CD4-positive, alpha-beta T cell (primary cell): ENCODE data around the gene TOP2B. TPM values are rescaled to one million over a fixed set of nuclear protein-coding genes. Genes with fewer than 3 reads are reported as not detected.
A peak's percentile ranks its signal among the peaks of the same experiment; 100 is the strongest.

Experiments used
- ATAC-seq: fragments of 200-7000 bp; cut with Tn5 transposase; one replicate; pipeline ENCODE4 v1.10.0; 2022; ENCODE audit warnings: mild to moderate bottlenecking; ENCODE audit not compliant: poor library complexity
- CTCF ChIA-PET: fragments of 350-600 bp; sonication (Branson Sonifier 250); formaldehyde crosslinking; loops from one replicate; lab custom pipeline; 2021; ENCODE audit warnings: antibody characterized with exemption, inconsistent platforms; lab: Charles Lee
- POLR2A ChIA-PET: fragments of 350-600 bp; sonication (Branson Sonifier 250); formaldehyde crosslinking; loops from one replicate; lab custom pipeline; 2021; ENCODE audit warnings: antibody characterized with exemption, inconsistent platforms; lab: Charles Lee
- DNase-seq, 14 experiments: peaks; one replicate each; pipeline ENCODE4 v3.0.0-alpha.2; 2013 to 2020; ENCODE audit warnings: mixed read lengths in 2 of 14
- H3K27ac ChIP-seq, 2 donors: one replicate each; pipeline versions ENCODE4 v1.5.1 to v1.7.0; 2013; ENCODE audit warnings: low read length in 2 of 2, low read depth in 1 of 2, mild to moderate bottlenecking in 1 of 2
- H3K27me3 ChIP-seq, 2 experiments: 1 replicate in 1 of 2; 2 replicates in 1 of 2; pipeline versions ENCODE4 v1.6.1 to v1.7.0; 2013; ENCODE audit warnings: low read length in 2 of 2, control low read depth in 1 of 2, mild to moderate bottlenecking in 1 of 2, moderate library complexity in 1 of 2; ENCODE audit not compliant: insufficient read depth in 2 of 2, control insufficient read depth in 1 of 2
- H3K36me3 ChIP-seq: one replicate; pipeline ENCODE4 v1.6.1; 2013; ENCODE audit warnings: low read length, control low read depth; ENCODE audit not compliant: insufficient read depth
- H3K4me1 ChIP-seq: one replicate; pipeline ENCODE4 v1.6.1; 2013; ENCODE audit warnings: low read length, control low read depth; ENCODE audit not compliant: insufficient read depth
- H3K4me3 ChIP-seq: one replicate; pipeline ENCODE4 v1.5.1; 2013; ENCODE audit warnings: mild to moderate bottlenecking, low read length, moderate library complexity
- H3K9me3 ChIP-seq, 2 experiments: 1 replicate in 1 of 2; 2 replicates in 1 of 2; pipeline versions ENCODE4 v1.6.1 to v1.7.0; 2013; ENCODE audit warnings: low read length in 2 of 2, mild to moderate bottlenecking in 2 of 2, control low read depth in 1 of 2, moderate library complexity in 1 of 2; ENCODE audit not compliant: control insufficient read depth in 1 of 2, insufficient read depth in 1 of 2
- H3K27ac Mint-ChIP-seq: one replicate; pipeline ENCODE4 v1.8.0; 2020; ENCODE audit warnings: mixed read lengths
- H3K27me3 Mint-ChIP-seq: one replicate; pipeline ENCODE4 v1.8.0; 2021; ENCODE audit warnings: mixed read lengths
- H3K36me3 Mint-ChIP-seq: one replicate; pipeline ENCODE4 v1.8.0; 2021; ENCODE audit warnings: low read depth, mixed read lengths
- H3K4me1 Mint-ChIP-seq: one replicate; pipeline ENCODE4 v1.8.0; 2021; ENCODE audit warnings: low read depth, mixed read lengths
- H3K4me3 Mint-ChIP-seq: one replicate; pipeline ENCODE4 v1.8.0; 2020; ENCODE audit warnings: mild to moderate bottlenecking, mixed read lengths
- H3K9me3 Mint-ChIP-seq: one replicate; pipeline ENCODE4 v1.8.0; 2020; ENCODE audit warnings: mixed read lengths
- intact Hi-C, 2 experiments: fragments of 100-400 bp; cut with DNase I in 1 of 2; cut with micrococcal nuclease in 1 of 2; formaldehyde crosslinking; loops; one replicate each; pipeline versions ENCODE4 v1.15.1 to v1.9.0; 2023 to 2025; cut with DNase I, micrococcal nuclease
- total RNA-seq, 174 experiments: library from RNA in 2 of 174; stranded (reverse) in 2 of 174; gene quantifications; one replicate each; pipeline ENCODE4 v1.2.3 and lab custom pipeline; 2021 to 2026
- TF ChIP-seq, protein P1 (sequence below): fragments of 200-600 bp; IDR thresholded peaks from one replicate; pipeline ENCODE4 v1.8.0; 2022; ENCODE audit warnings: antibody characterized with exemption, mild to moderate bottlenecking

TOP2B gene
- total RNA-seq, 2 experiments from 2014 or later, result 79.7 to 80.4 TPM

DNA sequence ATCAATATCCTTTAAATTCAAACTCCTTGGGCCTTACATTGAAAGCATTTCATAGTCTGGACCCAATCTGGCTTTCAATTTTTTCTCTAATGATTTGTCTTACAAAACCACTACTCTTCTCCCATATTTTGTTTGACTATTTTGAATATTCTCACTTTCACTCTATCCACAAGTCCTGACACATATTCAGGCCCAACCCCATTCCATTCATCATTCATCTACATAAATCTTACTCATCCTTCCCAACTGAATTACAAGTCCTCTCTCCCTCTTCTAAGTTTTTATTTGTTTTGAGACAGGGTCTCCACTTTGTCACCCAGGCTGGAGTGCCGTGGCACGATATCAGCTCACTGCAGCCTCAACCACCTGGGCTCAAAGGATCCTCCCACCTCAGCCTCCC lies 43.6 kb downstream of the TOP2B start:
- H3K36me3 Mint-ChIP-seq, result peaks cover 90% of the 10 kb centered on the region
- ChIA-PET CTCF (no interaction called here), POLR2A (no interaction called here)
- no peaks in the 10 kb centered on the region for H3K4me1 ChIP-seq
- TF ChIP-seq, protein P1, sequence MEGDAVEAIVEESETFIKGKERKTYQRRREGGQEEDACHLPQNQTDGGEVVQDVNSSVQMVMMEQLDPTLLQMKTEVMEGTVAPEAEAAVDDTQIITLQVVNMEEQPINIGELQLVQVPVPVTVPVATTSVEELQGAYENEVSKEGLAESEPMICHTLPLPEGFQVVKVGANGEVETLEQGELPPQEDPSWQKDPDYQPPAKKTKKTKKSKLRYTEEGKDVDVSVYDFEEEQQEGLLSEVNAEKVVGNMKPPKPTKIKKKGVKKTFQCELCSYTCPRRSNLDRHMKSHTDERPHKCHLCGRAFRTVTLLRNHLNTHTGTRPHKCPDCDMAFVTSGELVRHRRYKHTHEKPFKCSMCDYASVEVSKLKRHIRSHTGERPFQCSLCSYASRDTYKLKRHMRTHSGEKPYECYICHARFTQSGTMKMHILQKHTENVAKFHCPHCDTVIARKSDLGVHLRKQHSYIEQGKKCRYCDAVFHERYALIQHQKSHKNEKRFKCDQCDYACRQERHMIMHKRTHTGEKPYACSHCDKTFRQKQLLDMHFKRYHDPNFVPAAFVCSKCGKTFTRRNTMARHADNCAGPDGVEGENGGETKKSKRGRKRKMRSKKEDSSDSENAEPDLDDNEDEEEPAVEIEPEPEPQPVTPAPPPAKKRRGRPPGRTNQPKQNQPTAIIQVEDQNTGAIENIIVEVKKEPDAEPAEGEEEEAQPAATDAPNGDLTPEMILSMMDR, result no peak
- ATAC-seq (no peak), DNase-seq (no peak)
- H3K27me3 ChIP-seq, result no peaks in the 10 kb centered on the region
- no peak overlapping the region for H3K27ac ChIP-seq
- no peak overlapping the region for H3K4me3 Mint-ChIP-seq
- H3K27me3 Mint-ChIP-seq, result no peaks in the 10 kb centered on the region
- no peaks in the 10 kb centered on the region for H3K9me3 Mint-ChIP-seq
- no peak overlapping the region for H3K4me3 ChIP-seq
- intact Hi-C loops, result no loop called here
- H3K36me3 ChIP-seq, result peaks cover 70% of the 10 kb centered on the region
- no peaks in the 10 kb centered on the region for H3K9me3 ChIP-seq
- peaks cover 5% of the 10 kb centered on the region for H3K4me1 Mint-ChIP-seq
- H3K27ac Mint-ChIP-seq, result peak overlapping the region; percentile 11

DNA sequence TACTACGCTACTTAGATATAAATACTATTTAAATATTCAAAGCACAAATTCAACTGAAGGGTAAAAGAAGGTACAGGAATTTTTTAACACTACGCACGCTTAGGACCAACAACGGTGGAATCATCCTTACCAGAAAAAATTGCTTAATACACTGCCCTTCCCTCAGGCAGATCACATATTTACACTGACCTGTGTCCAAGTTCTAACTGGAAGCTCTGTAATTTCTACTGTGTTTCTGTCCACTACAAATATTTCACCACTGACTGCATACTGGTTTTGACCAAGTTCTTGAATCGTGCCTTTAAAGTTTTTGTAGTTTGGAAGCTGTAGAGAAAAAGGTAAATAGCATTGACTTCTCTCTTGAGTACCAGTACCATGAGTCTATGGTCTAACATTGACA lies 44.2 kb downstream of the TOP2B start:
- Histone ChIP-seq H3K27ac (no peak overlapping the region), H3K4me3 (no peak overlapping the region), H3K27me3 (no peaks in the 10 kb centered on the region), H3K4me1 (no peaks in the 10 kb centered on the region), H3K36me3 (peaks cover 70% of the 10 kb centered on the region), H3K9me3 (no peaks in the 10 kb centered on the region)
- DNase-seq (no peak), ATAC-seq (no peak)
- Mint-ChIP-seq H3K9me3 (no peaks in the 10 kb centered on the region), H3K27me3 (no peaks in the 10 kb centered on the region), H3K36me3 (peaks cover 85% of the 10 kb centered on the region), H3K4me1 (peaks cover 5% of the 10 kb centered on the region), H3K4me3 (no peak overlapping the region), H3K27ac (peak overlapping the region; percentile 11)
- TF ChIP-seq, protein P1, result no peak
- POLR2A ChIA-PET, result no interaction called here
- CTCF ChIA-PET, result no interaction called here
- intact Hi-C loops, result no loop called here

DNA sequence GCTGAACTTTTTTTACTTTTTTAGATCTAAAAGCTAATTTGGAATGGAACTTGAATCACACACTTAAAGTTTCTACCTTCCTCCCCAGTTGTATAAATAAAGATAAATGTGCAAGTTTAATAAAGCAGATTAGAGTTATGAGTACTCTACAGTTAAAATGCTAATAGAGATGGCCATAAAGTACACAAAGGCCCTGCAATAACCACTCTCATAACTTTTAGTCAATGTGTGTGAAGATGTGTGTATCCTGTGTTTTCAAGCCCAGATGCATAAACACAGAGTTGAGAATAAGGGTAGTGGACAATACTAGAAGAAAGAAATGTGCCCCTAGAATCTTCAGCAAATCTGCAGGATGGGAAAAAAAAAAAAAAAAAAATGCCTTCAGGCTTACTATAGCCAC lies 45.3 kb downstream of the TOP2B start:
- H3K9me3 Mint-ChIP-seq, result no peaks in the 10 kb centered on the region
- H3K36me3 ChIP-seq, result peaks cover 69% of the 10 kb centered on the region

More for the DNA sequence above, 45.3 kb downstream of the TOP2B start:
- TF ChIP-seq, protein P1, result no peak
- CTCF ChIA-PET, result no interaction called here
- Histone ChIP-seq H3K27me3 (no peaks in the 10 kb centered on the region), H3K9me3 (no peaks in the 10 kb centered on the region), H3K27ac (no peak overlapping the region), H3K4me1 (no peaks in the 10 kb centered on the region), H3K4me3 (no peak overlapping the region)
- POLR2A ChIA-PET, result no interaction called here
- DNase-seq (no peak), ATAC-seq (no peak)
- H3K27ac Mint-ChIP-seq, result peak overlapping the region; percentile 56
- intact Hi-C loops, result no loop called here
- H3K36me3 Mint-ChIP-seq, result peaks cover 74% of the 10 kb centered on the region
- no peak overlapping the region for H3K4me3 Mint-ChIP-seq
- no peaks in the 10 kb centered on the region for H3K27me3 Mint-ChIP-seq
- peaks cover 5% of the 10 kb centered on the region for H3K4me1 Mint-ChIP-seq
